ENCODE measurements around the gene KCNK1.

DNA sequence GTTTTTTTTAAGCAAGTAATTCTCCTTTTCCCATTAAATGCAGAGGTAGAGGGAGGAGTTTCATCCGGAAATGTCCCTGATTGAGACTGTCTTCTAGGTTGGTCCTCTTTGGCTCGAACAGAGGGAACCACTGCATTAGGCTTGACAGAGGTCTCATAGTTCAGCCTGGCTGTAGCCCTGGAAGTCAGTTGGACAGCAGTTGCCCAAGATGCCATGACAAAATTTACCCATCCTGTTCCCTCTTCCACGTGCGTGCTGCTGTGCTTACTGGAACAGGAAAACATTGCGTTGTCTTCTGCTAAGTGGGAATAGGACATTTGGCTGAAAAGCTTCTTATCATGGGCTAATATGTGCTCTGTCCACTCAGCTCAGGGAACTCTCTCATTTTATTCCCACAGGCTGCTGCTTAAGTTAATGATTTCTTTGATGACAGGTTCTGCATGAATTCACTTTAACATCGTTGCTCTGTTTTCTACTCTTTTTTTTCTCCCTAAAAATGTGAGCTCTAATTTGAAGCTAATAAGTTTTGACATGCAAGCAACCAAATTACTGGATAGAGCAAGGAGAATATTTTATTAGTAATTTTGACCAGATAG lies 18.0 kb downstream of the KCNK1 start:
- no peak for TF ChIP-seq YY1 (IDR thresholded peaks at IDR 0.05; ENCODE audit: insufficient read depth, insufficient read length)
- TF ChIP-seq ZNF274 (IDR thresholded peaks at IDR 0.05; ENCODE audit: low read depth, low read length): no peak
- no peak for TF ChIP-seq SUZ12 (IDR thresholded peaks at IDR 0.05; ENCODE audit: extremely low read depth, insufficient read depth, insufficient read length)
